ENCODE measurements around the gene PAPSS2.

Gene PAPSS2

GRCh38 chr10:87753995-87754866, 94.6 kb downstream of the PAPSS2 start:
- no peak for FAIRE-seq

DNA sequence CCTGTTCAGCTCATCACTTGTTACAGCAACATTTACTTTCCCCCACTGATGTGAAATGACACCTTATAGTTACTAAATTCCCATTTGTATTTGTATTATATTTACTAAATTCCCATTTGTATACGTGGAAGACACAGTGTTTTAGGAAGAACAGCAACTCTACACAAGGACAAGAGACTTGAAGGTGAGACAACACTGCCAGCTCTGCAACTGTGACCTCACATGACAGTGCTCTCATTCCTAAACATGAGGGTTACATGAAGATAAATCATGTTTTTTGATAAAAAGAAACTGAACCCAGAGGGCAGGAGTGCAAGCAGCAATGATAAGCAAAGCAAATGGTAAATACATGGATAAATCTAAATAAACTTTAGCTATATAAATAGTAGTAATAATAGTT, 98.0 kb downstream of the PAPSS2 start:
- FAIRE-seq: no peak

GRCh38 chr10:87759551-87759950, 99.9 kb downstream of the PAPSS2 start:
- FAIRE-seq: no peak

DNA sequence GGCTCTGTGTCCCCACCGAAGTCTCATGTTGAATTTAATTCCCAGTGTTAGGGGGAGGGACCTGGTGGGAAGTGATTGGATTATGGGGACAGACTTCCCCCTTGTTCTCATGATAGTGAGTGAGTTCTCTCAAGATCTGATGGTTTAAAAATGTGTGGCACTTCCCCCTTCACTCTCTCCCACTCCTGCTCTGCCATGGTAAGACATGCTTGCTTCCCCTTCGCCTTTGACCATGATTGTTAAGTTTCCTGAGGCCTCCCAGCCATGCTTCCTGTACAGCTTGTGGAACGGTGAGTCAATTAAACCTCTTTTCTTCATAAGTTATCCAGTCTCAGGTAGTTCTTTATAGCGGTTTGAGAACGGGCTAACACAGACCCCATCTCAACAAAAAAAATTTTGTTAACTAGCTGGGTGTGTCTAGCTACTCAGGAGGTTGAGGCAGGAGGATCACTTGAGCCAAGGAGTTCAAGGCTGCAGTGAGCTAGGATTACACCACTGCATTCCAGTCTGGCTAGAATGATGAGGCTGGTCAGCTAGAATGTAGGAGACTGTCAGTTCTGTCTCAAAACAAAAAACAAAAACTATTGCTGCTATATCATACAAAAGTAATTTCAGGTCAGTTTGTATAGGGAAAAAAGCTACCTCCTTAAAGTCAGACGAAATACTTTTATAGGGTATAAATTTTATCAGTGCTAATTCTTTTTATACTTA, 100.7 kb downstream of the PAPSS2 start:
- FAIRE-seq: no peak

DNA sequence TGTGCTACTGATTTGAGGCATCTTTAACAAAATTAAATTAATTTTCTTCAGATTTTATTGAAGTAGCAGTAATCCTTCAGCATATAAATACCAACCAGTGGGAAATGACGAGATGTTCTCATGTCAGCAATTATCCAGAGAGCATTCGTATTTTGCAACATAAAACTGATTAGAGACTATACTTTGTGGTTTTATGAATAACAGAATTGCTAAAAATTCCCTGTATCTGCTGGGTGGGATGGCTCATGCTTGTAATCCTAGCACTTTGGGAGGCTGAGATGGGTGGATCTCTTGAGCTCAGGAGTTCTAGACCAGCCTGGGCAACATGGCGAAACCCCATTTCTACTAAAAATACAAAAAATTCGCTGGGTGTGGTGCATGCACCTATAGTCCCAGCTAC, 101.5 kb downstream of the PAPSS2 start:
- no peak for FAIRE-seq

DNA sequence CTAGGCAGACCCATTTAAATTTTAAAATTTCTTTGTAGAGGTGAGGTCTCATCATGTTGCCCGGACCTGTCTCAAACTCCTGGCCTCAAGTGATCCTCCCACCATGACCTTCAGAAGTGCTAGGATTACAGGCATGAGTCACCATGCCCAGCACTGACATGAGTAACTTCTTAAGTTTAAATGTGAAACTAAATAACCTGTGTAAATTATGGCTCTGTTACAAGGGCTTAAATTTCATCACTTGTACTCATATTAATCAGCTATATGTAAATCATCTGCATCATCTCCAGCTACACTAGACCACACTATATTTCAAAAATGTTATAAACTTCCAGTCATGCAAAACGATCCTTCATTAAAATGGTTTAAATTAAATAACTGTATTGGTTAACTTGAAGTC, 102.2 kb downstream of the PAPSS2 start:
- FAIRE-seq: peak; percentile 9

- FAIRE-seq: no peak
Observed at GRCh38 chr10:87763086-87763861, 103.6 kb downstream of the PAPSS2 start.

DNA sequence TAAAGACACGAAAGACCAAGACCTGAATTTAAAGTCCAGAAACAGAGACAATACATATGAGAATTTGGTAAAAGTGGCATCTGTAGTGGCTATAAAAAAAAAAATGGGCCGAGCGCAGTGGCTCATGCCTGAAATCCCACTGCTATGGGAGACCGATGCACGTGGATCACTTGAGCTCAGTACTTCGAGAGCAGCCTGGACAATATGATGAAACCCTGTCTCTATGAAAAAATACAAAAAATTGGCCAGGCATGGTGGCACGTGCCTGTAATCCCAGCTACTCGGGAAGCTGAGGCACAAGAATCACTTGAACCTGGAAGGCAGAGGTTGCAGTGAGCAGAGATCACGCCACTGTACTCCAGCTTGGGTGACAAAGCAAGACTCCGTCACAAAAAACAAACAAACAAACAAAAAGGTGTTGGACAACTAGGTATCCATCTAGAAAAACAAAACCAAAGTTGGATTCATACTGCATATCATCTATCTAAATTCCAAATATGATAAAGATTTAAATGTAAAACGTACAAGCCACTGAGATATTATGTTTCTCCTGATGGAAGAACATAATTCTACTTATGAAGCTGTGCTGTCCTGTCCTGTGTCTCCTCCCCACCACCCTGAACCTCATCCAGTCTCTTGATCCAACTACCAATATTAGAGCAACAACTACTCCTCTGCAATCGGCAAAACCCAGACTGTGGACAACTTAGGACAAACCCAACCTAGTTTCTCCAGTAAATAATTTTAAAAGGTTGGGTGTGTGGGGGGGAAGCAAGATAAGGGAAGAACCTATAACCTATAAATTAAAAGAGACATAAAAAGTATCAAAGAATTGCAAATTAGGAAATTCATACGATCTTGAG, 104.6 kb downstream of the PAPSS2 start:
- FAIRE-seq: no peak

- no peak for FAIRE-seq
Observed at GRCh38 chr10:87765666-87766376, 106.1 kb downstream of the PAPSS2 start.

GRCh38 chr10:87767253-87767652, 107.6 kb downstream of the PAPSS2 start:
- FAIRE-seq: no peak

GRCh38 chr10:87771871-87772500, 112.3 kb downstream of the PAPSS2 start:
- FAIRE-seq: peak; percentile 98

- no peak for FAIRE-seq
Observed at GRCh38 chr10:87775766-87776165, 116.1 kb downstream of the PAPSS2 start.

- FAIRE-seq: no peak
Observed at GRCh38 chr10:87776328-87776727, 116.7 kb downstream of the PAPSS2 start.

- FAIRE-seq: no peak
Observed at GRCh38 chr10:87781545-87781944, 121.9 kb downstream of the PAPSS2 start.

GRCh38 chr10:87782721-87783120, 123.0 kb downstream of the PAPSS2 start:
- FAIRE-seq: no peak

GRCh38 chr10:87786421-87786820, 126.7 kb downstream of the PAPSS2 start:
- no peak for FAIRE-seq

GRCh38 chr10:87790185-87790584, 130.5 kb downstream of the PAPSS2 start:
- FAIRE-seq: peak; percentile 68

- FAIRE-seq: no peak
Observed at GRCh38 chr10:87794285-87794684, 134.6 kb downstream of the PAPSS2 start.

Data from A204.1 (cell line).